OCI-LY3 (cell line): ENCODE measurements around the gene DNAJB1.

Experiments
- H2AFZ ChIP-seq: fragments of 200-600, 300-600 bp; shearing (Covaris generic); 2 replicates; pipeline ENCODE4 v1.6.0; 2014; ENCODE audit warnings: antibody characterized with exemption, low read depth, low read length
- H3K27ac ChIP-seq: fragments of 200-600, 300-600 bp; sonication (generic); 2 replicates; pipeline ENCODE4 v1.5.1; 2014; ENCODE audit warnings: mild to moderate bottlenecking, low read length, moderate library complexity, mixed read lengths
- H3K27me3 ChIP-seq: fragments of 200-600, 300-600 bp; sonication (generic); 2 replicates; pipeline ENCODE4 v1.6.1; 2014; ENCODE audit warnings: low read depth, low read length, mixed read lengths
- H3K36me3 ChIP-seq: fragments of 200-600, 300-600 bp; sonication (generic); replicated peaks from 2 replicates; pipeline ENCODE3; 2014; ENCODE audit warnings: low read depth, low read length, mixed read lengths
- H3K4me1 ChIP-seq: fragments of 300-600, 200-600 bp; sonication (generic); 2 replicates; pipeline ENCODE4 v1.6.1; 2014; ENCODE audit warnings: low read length, mixed read lengths
- H3K4me2 ChIP-seq: fragments of 200-600, 300-600 bp; sonication (generic); 2 replicates; pipeline ENCODE4 v1.6.1; 2014; ENCODE audit warnings: low read length, mixed read lengths
- H3K4me3 ChIP-seq: fragments of 300-600, 200-600 bp; sonication (generic); 2 replicates; pipeline ENCODE4 v1.5.1; 2014; ENCODE audit warnings: antibody characterized with exemption, mild to moderate bottlenecking, low read length, moderate library complexity
- H3K79me2 ChIP-seq: fragments of 300-600, 200-600 bp; shearing (Covaris generic); 2 replicates; pipeline ENCODE4 v1.6.1; 2014; ENCODE audit warnings: mild to moderate bottlenecking, low read length, mixed read lengths
- H3K9ac ChIP-seq: fragments of 300-600, 200-600 bp; shearing (Covaris generic); 2 replicates; pipeline ENCODE4 v1.6.0; 2014; ENCODE audit warnings: mild to moderate bottlenecking, low read length, moderate library complexity
- H3K9me3 ChIP-seq: fragments of 200-600, 300-600 bp; shearing (Covaris generic); 2 replicates; pipeline ENCODE4 v1.6.1; 2014; ENCODE audit warnings: low read length, mixed read lengths; ENCODE audit not compliant: insufficient read depth
- H4K20me1 ChIP-seq: fragments of 200-600, 300-600 bp; sonication (generic); 2 replicates; pipeline ENCODE4 v1.6.1; 2016; ENCODE audit warnings: low read length, mixed read lengths; ENCODE audit not compliant: insufficient read depth
- EZH2phosphoT487 ChIP-seq: fragments of 200-600 bp; shearing (Covaris generic); IDR thresholded peaks from 2 replicates; pipeline ENCODE4 v1.6.1; 2018; ENCODE audit warnings: antibody characterized with exemption, mixed run types, low read depth
- TF ChIP-seq, protein P1 (sequence below): fragments of 200-600, 300-600 bp; sonication (generic); IDR thresholded peaks from 2 replicates; pipeline ENCODE4 v1.5.1; 2014; ENCODE audit warnings: antibody characterized with exemption, low read length, low read depth

The DNAJB1 gene

DNA sequence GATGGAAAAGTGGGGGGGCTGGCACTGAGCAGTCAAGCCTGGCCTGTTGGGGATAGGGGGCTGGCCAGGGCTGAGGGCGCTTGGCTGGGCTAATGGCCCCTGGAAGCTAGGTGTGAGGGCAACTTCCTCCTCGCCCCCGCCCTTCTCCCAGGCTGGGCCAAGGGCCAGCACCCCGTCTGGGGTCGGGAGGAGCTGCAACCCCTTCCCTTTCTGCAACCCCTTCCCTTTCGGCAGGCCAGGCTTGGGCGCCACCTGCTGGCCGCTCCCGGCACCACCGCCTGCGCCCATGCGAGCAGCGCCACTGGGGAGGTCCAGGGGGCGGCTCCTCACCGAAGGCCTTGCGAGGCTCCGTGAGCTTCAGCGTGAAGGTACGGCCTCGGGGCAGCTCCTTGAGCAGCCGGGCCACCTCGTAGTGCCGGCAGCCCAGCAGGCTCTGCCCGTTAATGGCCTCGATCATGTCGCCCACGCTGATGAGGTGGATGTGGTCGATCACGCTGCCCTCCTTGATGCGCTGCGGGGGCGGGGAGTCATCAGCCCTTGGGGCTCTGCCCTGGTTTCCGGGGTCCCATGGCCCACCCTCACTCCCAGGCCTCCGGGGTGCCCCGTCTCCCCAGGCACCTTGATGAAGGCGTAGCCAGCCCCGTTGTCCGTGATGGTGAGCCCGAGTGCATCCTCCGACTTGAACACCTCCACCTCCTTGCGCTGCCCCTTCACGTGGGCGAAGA is 38.1 kb downstream of the DNAJB1 start:
- Histone ChIP-seq H2AFZ (peak overlapping the region; percentile 59), H3K27me3 (no peaks in the 10 kb centered on the region), H4K20me1 (no peaks in the 10 kb centered on the region), H3K36me3 (no peaks in the 10 kb centered on the region), H3K4me1 (peaks cover 26% of the 10 kb centered on the region), H3K27ac (no peak overlapping the region), H3K9ac (peak overlapping the region; percentile 10; the same call in 1 of the 2 replicates), H3K9me3 (no peaks in the 10 kb centered on the region), H3K79me2 (no peaks in the 10 kb centered on the region), H3K4me2 (peak overlapping the region; percentile 74), H3K4me3 (peak overlapping the region; percentile 72)
- TF ChIP-seq EZH2phosphoT487 = no peak
- TF ChIP-seq, protein P1, sequence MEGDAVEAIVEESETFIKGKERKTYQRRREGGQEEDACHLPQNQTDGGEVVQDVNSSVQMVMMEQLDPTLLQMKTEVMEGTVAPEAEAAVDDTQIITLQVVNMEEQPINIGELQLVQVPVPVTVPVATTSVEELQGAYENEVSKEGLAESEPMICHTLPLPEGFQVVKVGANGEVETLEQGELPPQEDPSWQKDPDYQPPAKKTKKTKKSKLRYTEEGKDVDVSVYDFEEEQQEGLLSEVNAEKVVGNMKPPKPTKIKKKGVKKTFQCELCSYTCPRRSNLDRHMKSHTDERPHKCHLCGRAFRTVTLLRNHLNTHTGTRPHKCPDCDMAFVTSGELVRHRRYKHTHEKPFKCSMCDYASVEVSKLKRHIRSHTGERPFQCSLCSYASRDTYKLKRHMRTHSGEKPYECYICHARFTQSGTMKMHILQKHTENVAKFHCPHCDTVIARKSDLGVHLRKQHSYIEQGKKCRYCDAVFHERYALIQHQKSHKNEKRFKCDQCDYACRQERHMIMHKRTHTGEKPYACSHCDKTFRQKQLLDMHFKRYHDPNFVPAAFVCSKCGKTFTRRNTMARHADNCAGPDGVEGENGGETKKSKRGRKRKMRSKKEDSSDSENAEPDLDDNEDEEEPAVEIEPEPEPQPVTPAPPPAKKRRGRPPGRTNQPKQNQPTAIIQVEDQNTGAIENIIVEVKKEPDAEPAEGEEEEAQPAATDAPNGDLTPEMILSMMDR = peak; percentile 97

DNA sequence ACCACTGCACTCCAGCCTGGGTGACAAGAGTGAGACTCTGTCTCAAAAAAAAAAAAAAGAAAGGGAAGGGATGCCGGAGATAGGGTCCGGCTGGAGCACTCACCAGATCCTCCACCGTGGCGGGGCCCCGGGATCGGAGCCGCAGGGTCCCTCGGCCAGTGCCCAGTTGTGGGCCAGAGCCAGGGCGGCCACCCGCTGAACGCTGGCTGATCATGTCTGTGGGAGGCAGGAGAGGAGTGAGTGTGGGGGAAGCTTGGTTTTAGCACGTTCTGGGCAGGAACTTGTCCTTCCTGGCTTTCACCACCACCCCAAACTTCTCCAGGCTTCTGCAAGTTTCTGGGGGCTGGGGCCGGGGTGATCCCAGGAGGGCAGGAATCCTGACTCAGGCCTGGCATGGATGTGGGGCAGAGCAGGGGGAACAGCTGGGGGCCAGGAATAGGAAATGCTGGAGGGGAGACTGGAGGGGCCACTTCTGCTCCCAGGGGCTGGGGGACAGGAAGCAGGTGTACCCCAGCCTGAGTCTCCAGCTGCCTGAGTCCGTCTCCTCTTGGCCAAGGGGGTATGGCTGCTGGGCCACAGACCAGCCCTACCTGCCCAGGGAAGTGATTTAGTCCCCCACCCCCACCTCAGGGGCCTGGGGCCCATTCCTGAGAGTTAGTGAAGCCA is 38.8 kb downstream of the DNAJB1 start:
- Histone ChIP-seq H3K36me3 (no peaks in the 10 kb centered on the region), H3K27ac (no peak overlapping the region), H2AFZ (peak overlapping the region; percentile 59; the same call in 1 of the 2 replicates), H3K9ac (no peak overlapping the region), H3K4me1 (peaks cover 26% of the 10 kb centered on the region), H4K20me1 (no peaks in the 10 kb centered on the region), H3K4me3 (peak overlapping the region; percentile 72; the same call in 1 of the 2 replicates), H3K27me3 (no peaks in the 10 kb centered on the region), H3K79me2 (no peaks in the 10 kb centered on the region), H3K9me3 (no peaks in the 10 kb centered on the region), H3K4me2 (peak overlapping the region; percentile 74)
- no peak for TF ChIP-seq EZH2phosphoT487
- TF ChIP-seq, protein P1 = no peak

DNA sequence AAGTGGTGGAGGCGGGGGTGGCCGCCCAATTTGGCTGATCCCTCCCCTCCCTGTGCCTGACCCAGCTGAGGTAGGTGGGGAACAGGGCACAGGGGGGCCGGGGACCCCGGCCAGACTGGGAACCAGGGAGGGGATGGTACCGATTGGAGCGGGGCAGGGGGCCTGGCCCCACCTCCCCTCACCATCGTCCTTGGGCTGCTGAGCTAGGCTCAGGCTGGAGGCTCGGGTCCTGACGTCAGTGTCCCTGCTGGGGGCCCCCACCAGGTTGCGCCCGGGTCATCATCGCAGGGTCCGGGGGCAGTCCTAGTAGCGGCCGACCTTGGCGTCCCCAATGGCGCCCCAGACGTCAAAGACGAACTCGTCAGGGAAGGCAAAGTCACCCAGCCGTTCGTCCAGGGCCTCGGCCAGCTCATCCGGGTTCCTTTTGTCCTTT is 40.1 kb downstream of the DNAJB1 start:
- no peak overlapping the region for H3K4me3 ChIP-seq
- no peak overlapping the region for H3K9ac ChIP-seq
- H4K20me1 ChIP-seq = no peaks in the 10 kb centered on the region
- H3K79me2 ChIP-seq = no peaks in the 10 kb centered on the region
- H2AFZ ChIP-seq = no peak overlapping the region
- no peaks in the 10 kb centered on the region for H3K9me3 ChIP-seq
- H3K27ac ChIP-seq = no peak overlapping the region
- no peaks in the 10 kb centered on the region for H3K36me3 ChIP-seq
- TF ChIP-seq, protein P1 = no peak
- TF ChIP-seq EZH2phosphoT487 = no peak
- peaks cover 26% of the 10 kb centered on the region for H3K4me1 ChIP-seq
- no peak overlapping the region for H3K4me2 ChIP-seq
- no peaks in the 10 kb centered on the region for H3K27me3 ChIP-seq

DNA sequence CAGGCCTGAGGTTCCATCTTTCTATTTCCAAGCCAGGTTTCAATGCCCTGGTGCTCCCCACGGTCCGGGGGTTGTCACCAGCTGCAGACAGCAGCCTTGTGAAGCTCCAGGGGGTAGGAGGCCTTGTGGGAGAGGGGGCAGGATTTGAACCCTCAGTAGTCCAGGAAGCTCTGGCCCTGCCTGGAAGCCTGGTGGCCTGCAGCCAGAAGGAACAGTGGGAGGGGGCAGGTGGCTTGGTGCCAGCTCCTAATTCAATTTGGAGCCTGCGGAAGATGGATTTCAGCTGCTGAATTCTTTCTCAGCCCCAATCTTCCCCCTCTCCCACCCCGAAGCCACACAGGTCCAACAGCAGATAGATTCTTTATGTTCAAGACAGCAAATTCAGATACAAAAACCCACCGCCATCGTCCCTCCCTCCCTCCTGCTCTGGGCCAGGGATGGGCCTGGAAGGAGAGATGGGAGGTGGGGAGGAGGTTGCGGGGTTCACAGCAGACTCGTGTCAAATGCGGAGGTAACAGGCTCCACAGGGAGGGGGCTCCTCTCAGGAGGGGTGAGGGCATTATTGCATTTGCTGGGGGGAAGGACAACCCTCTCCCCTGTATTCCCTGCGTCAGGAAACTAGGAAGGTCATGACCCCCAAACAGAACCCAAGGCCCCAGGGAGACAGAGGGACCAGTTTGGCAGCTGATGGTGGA is 40.6 kb downstream of the DNAJB1 start:
- H3K4me3 ChIP-seq = no peak overlapping the region
- TF ChIP-seq, protein P1 = no peak
- no peak for TF ChIP-seq EZH2phosphoT487
- H3K27me3 ChIP-seq = no peaks in the 10 kb centered on the region
- H3K9ac ChIP-seq = no peak overlapping the region
- H3K4me2 ChIP-seq = no peak overlapping the region
- H4K20me1 ChIP-seq = no peaks in the 10 kb centered on the region
- peaks cover 26% of the 10 kb centered on the region for H3K4me1 ChIP-seq
- no peak overlapping the region for H2AFZ ChIP-seq
- H3K36me3 ChIP-seq = peaks cover 3% of the 10 kb centered on the region
- no peaks in the 10 kb centered on the region for H3K79me2 ChIP-seq
- H3K27ac ChIP-seq = no peak overlapping the region
- no peaks in the 10 kb centered on the region for H3K9me3 ChIP-seq
